Measurements from ENCODE around the gene GAREM1.

DNA sequence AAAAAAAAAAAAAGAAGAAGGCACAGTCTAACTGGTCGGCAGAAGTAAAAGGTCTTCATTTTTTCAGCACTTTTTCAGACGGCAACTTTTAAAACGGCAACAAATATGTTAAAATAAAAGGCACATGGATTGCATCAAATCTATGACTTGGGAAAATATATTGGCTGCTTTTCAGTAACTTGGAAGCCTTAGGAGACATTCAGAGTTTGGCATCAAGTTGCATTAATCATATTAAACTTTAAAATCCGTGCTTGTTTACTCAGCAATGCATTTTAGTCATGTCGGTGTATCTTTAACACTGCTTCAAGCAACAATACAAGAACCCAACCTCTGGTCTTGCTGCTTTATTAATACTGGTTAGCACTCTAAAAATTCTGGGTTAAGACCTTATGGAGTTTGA, 169.8 kb downstream of the GAREM1 start:
- TF ChIP-seq, protein P1, sequence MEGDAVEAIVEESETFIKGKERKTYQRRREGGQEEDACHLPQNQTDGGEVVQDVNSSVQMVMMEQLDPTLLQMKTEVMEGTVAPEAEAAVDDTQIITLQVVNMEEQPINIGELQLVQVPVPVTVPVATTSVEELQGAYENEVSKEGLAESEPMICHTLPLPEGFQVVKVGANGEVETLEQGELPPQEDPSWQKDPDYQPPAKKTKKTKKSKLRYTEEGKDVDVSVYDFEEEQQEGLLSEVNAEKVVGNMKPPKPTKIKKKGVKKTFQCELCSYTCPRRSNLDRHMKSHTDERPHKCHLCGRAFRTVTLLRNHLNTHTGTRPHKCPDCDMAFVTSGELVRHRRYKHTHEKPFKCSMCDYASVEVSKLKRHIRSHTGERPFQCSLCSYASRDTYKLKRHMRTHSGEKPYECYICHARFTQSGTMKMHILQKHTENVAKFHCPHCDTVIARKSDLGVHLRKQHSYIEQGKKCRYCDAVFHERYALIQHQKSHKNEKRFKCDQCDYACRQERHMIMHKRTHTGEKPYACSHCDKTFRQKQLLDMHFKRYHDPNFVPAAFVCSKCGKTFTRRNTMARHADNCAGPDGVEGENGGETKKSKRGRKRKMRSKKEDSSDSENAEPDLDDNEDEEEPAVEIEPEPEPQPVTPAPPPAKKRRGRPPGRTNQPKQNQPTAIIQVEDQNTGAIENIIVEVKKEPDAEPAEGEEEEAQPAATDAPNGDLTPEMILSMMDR (conservative IDR thresholded peaks at IDR 0.05 in 1 of 2, IDR thresholded peaks at IDR 0.05 in 1 of 2; ENCODE audit: low read depth in 1 of 2, low read length in 2 of 2): no peak
- no peak for TF ChIP-seq EZH2 (IDR thresholded peaks at IDR 0.05; ENCODE audit: low read length, missing control alignments)
